ENCODE measurements around the gene TRAPPC6A.

TRAPPC6A gene

GRCh38 chr19:45179072-45179891 is 1.2 kb upstream of the TRAPPC6A start:
- DNase-seq (ENCODE audit: low read depth, low spot score), result no peak
- TF ChIP-seq CTCF (IDR thresholded peaks at IDR 0.05; ENCODE audit: low read depth, low read length), result no peak
- in situ Hi-C loops (cut with HindIII; ENCODE audit: low sequenced_read_pairs), result no loop called here
- H3K4me3 ChIP-seq (ENCODE audit: low read depth, low read length), result peak overlapping the region; percentile 94

- peak within 1 kb of the TSS; percentile 94 for H3K4me3 ChIP-seq (ENCODE audit: low read depth, low read length)
- TF ChIP-seq CTCF (IDR thresholded peaks at IDR 0.05; ENCODE audit: low read depth, low read length), result peak; percentile 28
- DNase-seq (ENCODE audit: low read depth, low spot score), result peak; percentile 100
- in situ Hi-C loops (cut with HindIII; ENCODE audit: low sequenced_read_pairs), result no loop called here
Observed at GRCh38 chr19:45178262-45179071, 430 bp upstream of the TRAPPC6A start, which contains the start of gene BLOC1S3. BLOC1S3 (plus strand) TSS chr19:45178784; CDS start chr19:45179297, 513 bp downstream.

GRCh38 chr19:45175515-45176345 is 2.3 kb downstream of the TRAPPC6A start:
- DNase-seq (ENCODE audit: low read depth, low spot score), result no peak
- no peak overlapping the region for H3K4me3 ChIP-seq (ENCODE audit: low read depth, low read length)
- no peak for TF ChIP-seq CTCF (IDR thresholded peaks at IDR 0.05; ENCODE audit: low read depth, low read length)
- in situ Hi-C loops (cut with HindIII; ENCODE audit: low sequenced_read_pairs), result no loop called here

- TF ChIP-seq CTCF (IDR thresholded peaks at IDR 0.05; ENCODE audit: low read depth, low read length), result no peak
- H3K4me3 ChIP-seq (ENCODE audit: low read depth, low read length), result no peak overlapping the region
- peak; percentile 95 for DNase-seq (ENCODE audit: low read depth, low spot score)
- in situ Hi-C loops (cut with HindIII; ENCODE audit: low sequenced_read_pairs), result no loop called here
Observed at GRCh38 chr19:45173816-45174215, 4.2 kb downstream of the TRAPPC6A start.

- no peak for TF ChIP-seq CTCF (IDR thresholded peaks at IDR 0.05; ENCODE audit: low read depth, low read length)
- in situ Hi-C loops (cut with HindIII; ENCODE audit: low sequenced_read_pairs), result no loop called here
- no peak overlapping the region for H3K4me3 ChIP-seq (ENCODE audit: low read depth, low read length)
- no peak for DNase-seq (ENCODE audit: low read depth, low spot score)
Observed at GRCh38 chr19:45172611-45173208, 5.3 kb downstream of the TRAPPC6A start.

- no peak overlapping the region for H3K4me3 ChIP-seq (ENCODE audit: low read depth, low read length)
Observed at GRCh38 chr19:45172173-45172572, 5.9 kb downstream of the TRAPPC6A start.

More at GRCh38 chr19:45172173-45172572, 5.9 kb downstream of the TRAPPC6A start:
- TF ChIP-seq CTCF (IDR thresholded peaks at IDR 0.05; ENCODE audit: low read depth, low read length), result no peak
- in situ Hi-C loops (cut with HindIII; ENCODE audit: low sequenced_read_pairs), result no loop called here
- DNase-seq (ENCODE audit: low read depth, low spot score), result no peak

Measured in astrocyte of the spinal cord (primary cell).